T-helper 1 cell treated with Interleukin-12 subunit alpha and Interleukin-12 subunit beta and Interleukin-4 antibody, amounts not matched to agents 30 ng/mL and 1 ng/mL, for 36 hours (primary cell): Measurements from ENCODE around the gene RBM39. TPM values are rescaled to one million over a fixed set of nuclear protein-coding genes. Genes with fewer than 3 reads are reported as not detected.
"Not testable (repeated sequence)": the region's sequence is repeated elsewhere in the genome, so short reads cannot be mapped to it uniquely, and the experiment has no call there.

Experiments
- intact Hi-C: fragments of 100-400 bp; cut with micrococcal nuclease; formaldehyde crosslinking; loops from one replicate; pipeline ENCODE4 v1.15.1; 2024
- total RNA-seq: library from RNA; stranded (reverse); gene quantifications from 2 replicates; pipeline ENCODE4 v1.2.3, GENCODE V29; 2022

Gene RBM39
- total RNA-seq, 1 donor from 2014 or later, result 387 TPM

- intact Hi-C loops, result loop anchor here (2.0 kb wide), 1 partner anchor 25 kb away; no protein-coding TSS in a partner anchor
Measured at GRCh38 chr20:35710039-35710438, 32.0 kb downstream of the RBM39 start.

GRCh38 chr20:35709259-35709658 is 32.8 kb downstream of the RBM39 start:
- intact Hi-C loops, result no loop called here

GRCh38 chr20:35708502-35708901 is 33.6 kb downstream of the RBM39 start:
- intact Hi-C loops, result no loop called here

GRCh38 chr20:35706591-35707529 is 35.2 kb downstream of the RBM39 start:
- intact Hi-C loops, result not testable (repeated sequence)

- intact Hi-C loops, result not testable (repeated sequence)
Measured at GRCh38 chr20:35705894-35706293, 36.2 kb downstream of the RBM39 start.

- intact Hi-C loops, result no loop called here
Measured at GRCh38 chr20:35704514-35705261, 37.4 kb downstream of the RBM39 start.

- intact Hi-C loops, result no loop called here
Measured at GRCh38 chr20:35702824-35703695, 39.0 kb downstream of the RBM39 start.

- intact Hi-C loops, result no loop called here
Measured at GRCh38 chr20:35702051-35702823, 39.8 kb downstream of the RBM39 start.

GRCh38 chr20:35700625-35701148 is 41.4 kb downstream of the RBM39 start:
- intact Hi-C loops, result no loop called here

GRCh38 chr20:35699957-35700624 is 42.0 kb downstream of the RBM39 start:
- intact Hi-C loops, result loop anchor here (1.0 to 2.0 kb wide), 10 partner anchors 36 to 254 kb away; partner anchors contain the start of genes CEP250, CPNE1, RBM12 and RBM39

- intact Hi-C loops, result loop anchor here (1.0 to 2.0 kb wide), 10 partner anchors 35 to 255 kb away; partner anchors contain the start of genes CEP250, CPNE1, RBM12 and RBM39
Measured at GRCh38 chr20:35699127-35699956, 42.7 kb downstream of the RBM39 start, which contains the start of the genes NFS1 and ROMO1. Gene NFS1, minus strand, starts transcription at chr20:35699352. Its CDS starts 64 bp downstream, at chr20:35699288. Gene ROMO1, plus strand, starts transcription at chr20:35699405. Its CDS starts 228 bp downstream, at chr20:35699633.

GRCh38 chr20:35698298-35699126 is 43.5 kb downstream of the RBM39 start:
- intact Hi-C loops, result loop anchor here (1.0 to 2.0 kb wide), 10 partner anchors 34 to 256 kb away; partner anchors contain the start of genes CEP250, CPNE1, RBM12 and RBM39

- intact Hi-C loops, result loop anchor here (2.0 kb wide), 2 partner anchors 187 to 243 kb away; partner anchors contain the start of gene CEP250
Measured at GRCh38 chr20:35697696-35698297, 44.3 kb downstream of the RBM39 start.

GRCh38 chr20:35695978-35696377 is 46.1 kb downstream of the RBM39 start:
- intact Hi-C loops, result no loop called here

- intact Hi-C loops, result no loop called here
Measured at GRCh38 chr20:35695245-35695749, 46.8 kb downstream of the RBM39 start.

GRCh38 chr20:35690265-35690664 is 51.8 kb downstream of the RBM39 start:
- intact Hi-C loops, result no loop called here
